Mesothelial cell of epicardium (in vitro differentiated cells): ENCODE results near the gene PLGRKT. TPM values are rescaled to one million over a fixed set of nuclear protein-coding genes. Genes with fewer than 3 reads are reported as not detected.

ENCODE experiments used
- DNase-seq, 2 experiments: peaks; one replicate each; pipeline ENCODE4 v3.0.0; 2021; ENCODE audit warnings: low spot score in 2 of 2; ENCODE audit not compliant: unreplicated experiment in 2 of 2
- H3K27ac Mint-ChIP-seq: 2 replicates; pipeline ENCODE4 v1.8.0; 2021; ENCODE audit warnings: mixed read lengths
- H3K27me3 Mint-ChIP-seq: 2 replicates; pipeline ENCODE4 v1.8.0; 2021; ENCODE audit warnings: low read depth, mixed read lengths
- H3K36me3 Mint-ChIP-seq: 2 replicates; pipeline ENCODE4 v1.8.0; 2021; ENCODE audit warnings: mixed read lengths
- H3K4me1 Mint-ChIP-seq: 2 replicates; pipeline ENCODE4 v1.8.0; 2021; ENCODE audit warnings: mixed read lengths
- H3K4me3 Mint-ChIP-seq: 2 replicates; pipeline ENCODE4 v1.8.0; 2021; ENCODE audit warnings: mild to moderate bottlenecking, moderate library complexity, mixed read lengths
- H3K9me3 Mint-ChIP-seq: 2 replicates; pipeline ENCODE4 v1.8.0; 2021; ENCODE audit warnings: mixed read lengths
- total RNA-seq: library from RNA; stranded (reverse); gene quantifications from 3 replicates; pipeline ENCODE4 v1.2.1, GENCODE V29; 2021
- TF ChIP-seq, protein P1 (sequence below): fragments of 200-600 bp; sonication (generic); IDR thresholded peaks from one replicate; pipeline ENCODE4 v1.5.0; 2021; ENCODE audit warnings: antibody characterized with exemption; ENCODE audit not compliant: unreplicated experiment

The PLGRKT gene, protein sequence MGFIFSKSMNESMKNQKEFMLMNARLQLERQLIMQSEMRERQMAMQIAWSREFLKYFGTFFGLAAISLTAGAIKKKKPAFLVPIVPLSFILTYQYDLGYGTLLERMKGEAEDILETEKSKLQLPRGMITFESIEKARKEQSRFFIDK
- total RNA-seq = 18.2 to 21.7 TPM (median 19.6 TPM) in 3 replicates

DNA sequence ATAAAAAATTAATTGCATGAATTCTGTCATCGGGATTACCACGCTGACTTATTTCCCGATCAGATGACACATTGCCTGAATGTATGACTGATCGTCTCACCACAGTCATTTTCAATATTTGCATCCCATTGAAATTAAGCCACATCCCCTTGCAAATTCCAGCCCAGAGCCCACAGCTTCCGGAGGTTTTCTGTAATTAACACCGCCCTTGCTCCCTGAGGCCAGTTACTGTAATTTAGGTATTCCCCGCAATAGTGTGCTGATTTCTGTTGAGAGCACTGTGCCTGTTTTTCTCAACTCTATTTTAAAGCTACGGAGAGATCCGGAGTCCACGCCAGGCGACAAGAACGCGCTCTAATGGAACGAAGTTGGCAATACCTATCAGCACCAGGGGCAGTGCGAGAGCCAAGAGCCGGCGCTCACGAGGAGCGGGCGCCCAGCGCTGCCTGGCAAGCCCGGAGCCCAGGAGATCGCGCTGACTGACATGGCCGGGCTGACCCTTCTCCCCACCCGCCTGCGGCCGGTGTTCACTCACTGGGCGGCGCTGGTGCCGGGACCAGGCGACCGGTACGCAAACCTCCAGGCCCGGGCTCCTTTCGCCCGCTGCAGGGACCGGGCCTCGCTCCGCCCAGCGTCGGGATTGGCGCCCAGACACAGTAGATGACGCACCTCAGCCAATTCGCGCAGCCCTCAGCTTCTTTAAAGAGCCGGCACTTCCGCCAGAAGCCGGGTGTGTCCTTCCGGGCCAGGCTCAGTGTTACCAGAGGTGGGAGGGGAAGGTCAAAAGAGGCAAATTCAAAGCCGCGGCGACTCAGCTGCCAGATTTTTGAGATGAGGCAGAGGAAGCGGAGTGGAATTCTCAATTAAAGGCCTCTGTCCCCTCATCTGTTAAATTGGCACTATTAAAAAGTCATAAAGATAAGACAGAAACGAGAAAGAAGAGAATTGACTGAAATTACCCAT lies at the start of gene PLGRKT:
PLGRKT (minus strand) TSS at position 672 of the 963 bp plus-strand sequence. CDS start 5,948 bp downstream, outside the sequence.
- TF ChIP-seq, protein P1, sequence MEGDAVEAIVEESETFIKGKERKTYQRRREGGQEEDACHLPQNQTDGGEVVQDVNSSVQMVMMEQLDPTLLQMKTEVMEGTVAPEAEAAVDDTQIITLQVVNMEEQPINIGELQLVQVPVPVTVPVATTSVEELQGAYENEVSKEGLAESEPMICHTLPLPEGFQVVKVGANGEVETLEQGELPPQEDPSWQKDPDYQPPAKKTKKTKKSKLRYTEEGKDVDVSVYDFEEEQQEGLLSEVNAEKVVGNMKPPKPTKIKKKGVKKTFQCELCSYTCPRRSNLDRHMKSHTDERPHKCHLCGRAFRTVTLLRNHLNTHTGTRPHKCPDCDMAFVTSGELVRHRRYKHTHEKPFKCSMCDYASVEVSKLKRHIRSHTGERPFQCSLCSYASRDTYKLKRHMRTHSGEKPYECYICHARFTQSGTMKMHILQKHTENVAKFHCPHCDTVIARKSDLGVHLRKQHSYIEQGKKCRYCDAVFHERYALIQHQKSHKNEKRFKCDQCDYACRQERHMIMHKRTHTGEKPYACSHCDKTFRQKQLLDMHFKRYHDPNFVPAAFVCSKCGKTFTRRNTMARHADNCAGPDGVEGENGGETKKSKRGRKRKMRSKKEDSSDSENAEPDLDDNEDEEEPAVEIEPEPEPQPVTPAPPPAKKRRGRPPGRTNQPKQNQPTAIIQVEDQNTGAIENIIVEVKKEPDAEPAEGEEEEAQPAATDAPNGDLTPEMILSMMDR = no peak
- Mint-ChIP-seq H3K4me1 (peaks cover 19% of the 10 kb centered on the region), H3K36me3 (peaks cover 22% of the 10 kb centered on the region), H3K27me3 (no peaks in the 10 kb centered on the region), H3K27ac (peak within 1 kb of the TSS; percentile 98), H3K9me3 (peaks cover 4% of the 10 kb centered on the region), H3K4me3 (peak within 1 kb of the TSS; percentile 91)
- peak; percentile 60 to 84 for DNase-seq

DNA sequence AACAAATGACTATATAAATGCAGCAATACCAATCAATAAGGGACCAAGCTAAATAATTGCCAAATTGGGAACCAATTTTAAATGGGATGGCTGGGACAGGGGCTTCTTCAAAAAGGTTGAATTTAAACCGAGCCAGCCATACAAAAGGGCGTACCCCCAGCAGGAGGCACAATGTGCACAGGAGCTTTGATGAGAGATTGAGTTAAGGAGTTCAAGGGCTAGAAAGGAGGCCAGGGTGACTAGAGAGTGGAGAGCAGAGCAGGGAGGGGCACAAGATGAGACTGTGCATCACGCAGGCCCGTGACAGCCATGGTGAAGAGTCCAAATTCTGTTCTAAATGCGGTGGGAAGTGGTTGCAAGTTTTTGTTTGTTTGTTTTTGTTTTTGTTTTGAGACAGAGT lies 49.3 kb upstream of the PLGRKT start:
- Mint-ChIP-seq H3K4me3 (no peak overlapping the region), H3K9me3 (no peaks in the 10 kb centered on the region), H3K27ac (no peak overlapping the region), H3K36me3 (no peaks in the 10 kb centered on the region), H3K4me1 (no peaks in the 10 kb centered on the region), H3K27me3 (no peaks in the 10 kb centered on the region)
- DNase-seq = no peak
- TF ChIP-seq, protein P1 = no peak

DNA sequence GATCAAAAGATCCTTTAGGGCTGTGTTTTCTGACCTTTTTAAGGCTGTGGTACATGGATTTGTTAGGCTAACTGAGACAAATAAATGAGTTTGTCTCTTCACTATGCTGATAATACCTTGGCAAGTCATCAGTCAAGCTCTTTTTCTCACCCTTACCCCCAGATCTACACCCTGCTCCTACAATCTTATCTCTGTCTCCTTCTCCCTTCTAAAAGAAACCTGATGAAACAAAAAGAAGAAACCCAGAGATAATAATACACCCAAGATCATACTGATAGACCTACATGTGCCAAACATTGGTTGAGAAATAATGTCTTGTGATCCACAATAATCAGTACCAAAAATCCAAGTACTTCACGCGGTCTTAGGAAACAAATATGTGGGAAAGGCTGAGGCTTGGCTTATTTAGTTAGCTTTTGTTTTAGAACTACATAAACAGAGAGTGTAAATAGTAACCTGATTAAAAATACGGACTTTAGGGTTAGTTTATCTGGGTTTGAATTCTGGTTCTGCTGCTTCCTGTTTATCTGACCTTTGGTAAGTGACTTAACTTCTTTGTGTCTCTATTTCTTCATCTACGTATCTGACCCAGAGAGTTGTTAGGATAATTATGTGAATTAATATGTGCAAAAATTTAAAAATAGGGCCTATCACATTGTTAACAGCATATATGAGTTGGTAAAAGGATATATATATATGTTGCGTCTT lies 47.8 kb upstream of the PLGRKT start:
- no peaks in the 10 kb centered on the region for H3K9me3 Mint-ChIP-seq
- TF ChIP-seq, protein P1 = no peak
- no peak overlapping the region for H3K4me3 Mint-ChIP-seq
- DNase-seq = no peak
- no peaks in the 10 kb centered on the region for H3K4me1 Mint-ChIP-seq
- no peaks in the 10 kb centered on the region for H3K27me3 Mint-ChIP-seq
- H3K36me3 Mint-ChIP-seq = no peaks in the 10 kb centered on the region
- no peak overlapping the region for H3K27ac Mint-ChIP-seq

GRCh38 chr9:5483306-5483705 lies 45.6 kb upstream of the PLGRKT start:
- Mint-ChIP-seq H3K4me1 (no peaks in the 10 kb centered on the region), H3K9me3 (no peaks in the 10 kb centered on the region), H3K36me3 (no peaks in the 10 kb centered on the region), H3K27ac (no peak overlapping the region), H3K27me3 (no peaks in the 10 kb centered on the region), H3K4me3 (no peak overlapping the region)
- TF ChIP-seq, protein P1 = no peak
- no peak for DNase-seq

DNA sequence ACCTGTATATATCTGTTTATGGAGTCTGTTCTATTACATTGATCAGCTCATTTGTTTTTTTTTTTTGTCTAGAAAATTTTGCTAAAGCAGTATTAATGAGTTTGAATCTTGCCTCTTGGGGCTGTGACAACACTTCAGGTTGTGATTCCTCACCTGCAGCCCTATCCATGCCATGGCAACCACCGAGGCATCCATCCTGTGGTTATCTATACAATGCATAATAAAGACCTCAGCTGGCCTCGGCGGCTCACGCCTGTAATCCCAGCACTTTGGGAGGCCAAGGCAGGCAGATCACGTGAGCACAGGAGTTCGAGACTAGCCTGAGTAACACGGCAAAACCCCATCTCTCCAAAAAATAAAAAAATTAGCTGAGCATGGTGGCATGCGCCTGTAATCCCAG lies 44.5 kb upstream of the PLGRKT start:
- no peaks in the 10 kb centered on the region for H3K27me3 Mint-ChIP-seq
- no peak for DNase-seq
- peaks cover 3% of the 10 kb centered on the region for H3K9me3 Mint-ChIP-seq
- no peak overlapping the region for H3K4me3 Mint-ChIP-seq
- no peaks in the 10 kb centered on the region for H3K4me1 Mint-ChIP-seq
- H3K36me3 Mint-ChIP-seq = no peaks in the 10 kb centered on the region
- TF ChIP-seq, protein P1 = no peak
- H3K27ac Mint-ChIP-seq = no peak overlapping the region
